Urinary bladder (tissue), 4 donors: ENCODE measurements around the gene CD300LB. TPM values are rescaled to one million over a fixed set of nuclear protein-coding genes. Genes with fewer than 3 reads are reported as not detected.
"Not testable (repeated sequence)": the region's sequence is repeated elsewhere in the genome, so short reads cannot be mapped to it uniquely, and the experiment has no call there.

ENCODE experiments used
- DNase-seq: peaks from one replicate; pipeline ENCODE4 v3.0.0-alpha.2; 2015; ENCODE audit errors: extremely low spot score
- H3K27ac ChIP-seq: one replicate; pipeline ENCODE4 v1.5.1; 2013; ENCODE audit warnings: low read depth, mild to moderate bottlenecking, moderate library complexity
- H3K36me3 ChIP-seq: one replicate; pipeline ENCODE4 v1.6.1; 2013; ENCODE audit warnings: mild to moderate bottlenecking, moderate library complexity; ENCODE audit not compliant: insufficient read depth
- H3K4me1 ChIP-seq: one replicate; pipeline ENCODE4 v1.6.1; 2013; ENCODE audit warnings: mild to moderate bottlenecking, moderate library complexity; ENCODE audit not compliant: insufficient read depth
- H3K4me3 ChIP-seq: one replicate; pipeline ENCODE4 v1.5.1; 2013; ENCODE audit warnings: low read depth, low read length
- WGBS: extraction: QIAGEN DNeasy Blood & Tissue Kit; methylation state at CpG from one replicate; pipeline ENCODE4 v1.1.7; 2013; 5-methylcytosine and 5-hydroxymethylcytosine counted together
- polyA plus RNA-seq: library from polyadenylated mRNA; stranded (reverse); fragments of 200-250 nt; gene quantifications from one replicate; pipeline ENCODE4 v1.2.3, GENCODE V29; 2013
- total RNA-seq: library from RNA; depleted of rRNA; stranded (reverse); fragments of >200 nt; gene quantifications from one replicate; pipeline ENCODE4 v1.2.3, GENCODE V29; 2014
- donor health status: healthy with polysubstance abuse.
- donor health status: healthy.

Gene CD300LB
- total and polyA plus RNA-seq, 2 donors: 0.46 TPM; not detected in 1

GRCh38 chr17:74526681-74527080, 4.6 kb downstream of the CD300LB start:
- DNase-seq: no peak
- 65% methylated on average over 3 of the region's 3 CpGs for WGBS

GRCh38 chr17:74525781-74526288, 5.4 kb downstream of the CD300LB start:
- no peaks in the 10 kb centered on the region for H3K4me1 ChIP-seq
- no peak for DNase-seq
- no peaks in the 10 kb centered on the region for H3K36me3 ChIP-seq
- WGBS: 89% methylated on average over 14 of the region's 14 CpGs
- H3K27ac ChIP-seq: no peak overlapping the region
- no peak overlapping the region for H3K4me3 ChIP-seq

More at GRCh38 chr17:74526681-74527080, 4.6 kb downstream of the CD300LB start:
- no peak overlapping the region for H3K4me3 ChIP-seq
- no peaks in the 10 kb centered on the region for H3K4me1 ChIP-seq
- H3K36me3 ChIP-seq: no peaks in the 10 kb centered on the region
- no peak overlapping the region for H3K27ac ChIP-seq

GRCh38 chr17:74525465-74525725, 5.9 kb downstream of the CD300LB start:
- Histone ChIP-seq H3K4me3 (no peak overlapping the region), H3K27ac (no peak overlapping the region), H3K4me1 (no peaks in the 10 kb centered on the region), H3K36me3 (no peaks in the 10 kb centered on the region)
- 92% methylated on average over 1 of the region's 1 CpG for WGBS
- DNase-seq: no peak

- no peaks in the 10 kb centered on the region for H3K36me3 ChIP-seq
- 79% methylated on average over 11 of the region's 11 CpGs for WGBS
- H3K4me3 ChIP-seq: no peak overlapping the region
- H3K27ac ChIP-seq: no peak overlapping the region
- H3K4me1 ChIP-seq: no peaks in the 10 kb centered on the region
- no peak for DNase-seq
Measured at GRCh38 chr17:74524653-74525464, 6.4 kb downstream of the CD300LB start.

GRCh38 chr17:74523308-74523707, 8.0 kb downstream of the CD300LB start:
- 85% methylated on average over 3 of the region's 3 CpGs for WGBS
- H3K4me3 ChIP-seq: no peak overlapping the region
- H3K4me1 ChIP-seq: no peaks in the 10 kb centered on the region
- H3K27ac ChIP-seq: no peak overlapping the region
- no peak for DNase-seq
- H3K36me3 ChIP-seq: no peaks in the 10 kb centered on the region

GRCh38 chr17:74522381-74523105, 8.7 kb downstream of the CD300LB start:
- H3K27ac ChIP-seq: no peak overlapping the region
- no peak for DNase-seq

GRCh38 chr17:74521701-74522201, 9.5 kb downstream of the CD300LB start:
- Histone ChIP-seq H3K4me3 (no peak overlapping the region), H3K36me3 (no peaks in the 10 kb centered on the region), H3K27ac (no peak overlapping the region), H3K4me1 (no peaks in the 10 kb centered on the region)
- 81% methylated on average over 9 of the region's 9 CpGs for WGBS
- no peak for DNase-seq

More at GRCh38 chr17:74522381-74523105, 8.7 kb downstream of the CD300LB start:
- WGBS: 84% methylated on average over 10 of the region's 10 CpGs
- Histone ChIP-seq H3K4me1 (no peaks in the 10 kb centered on the region), H3K4me3 (no peak overlapping the region), H3K36me3 (no peaks in the 10 kb centered on the region)

GRCh38 chr17:74520790-74521480, 10.3 kb downstream of the CD300LB start:
- Histone ChIP-seq H3K4me3 (no peak overlapping the region), H3K4me1 (no peaks in the 10 kb centered on the region), H3K27ac (no peak overlapping the region), H3K36me3 (no peaks in the 10 kb centered on the region)
- WGBS: 88% methylated on average over 21 of the region's 21 CpGs
- DNase-seq: no peak

- Histone ChIP-seq H3K27ac (no peak overlapping the region), H3K36me3 (no peaks in the 10 kb centered on the region), H3K4me3 (no peak overlapping the region), H3K4me1 (no peaks in the 10 kb centered on the region)
- WGBS: 72% methylated on average over 3 of the region's 3 CpGs
- no peak for DNase-seq
Measured at GRCh38 chr17:74520016-74520434, 11.2 kb downstream of the CD300LB start.

- H3K36me3 ChIP-seq, H3K27ac ChIP-seq, H3K4me3 ChIP-seq, DNase-seq, H3K4me1 ChIP-seq: not testable (repeated sequence)
- 81% methylated on average over 6 of the region's 6 CpGs for WGBS
Measured at GRCh38 chr17:74518413-74518981, 12.8 kb downstream of the CD300LB start.

GRCh38 chr17:74516561-74517328, 14.5 kb downstream of the CD300LB start:
- 85% methylated on average over 3 of the region's 3 CpGs for WGBS
- H3K4me3 ChIP-seq: no peak overlapping the region
- no peak for DNase-seq

GRCh38 chr17:74515941-74516340, 15.3 kb downstream of the CD300LB start:
- WGBS: 81% methylated on average over 4 of the region's 4 CpGs

More at GRCh38 chr17:74516561-74517328, 14.5 kb downstream of the CD300LB start:
- H3K36me3 ChIP-seq: no peaks in the 10 kb centered on the region
- no peaks in the 10 kb centered on the region for H3K4me1 ChIP-seq
- no peak overlapping the region for H3K27ac ChIP-seq

More at GRCh38 chr17:74515941-74516340, 15.3 kb downstream of the CD300LB start:
- DNase-seq: no peak
- no peak overlapping the region for H3K4me3 ChIP-seq
- H3K36me3 ChIP-seq: no peaks in the 10 kb centered on the region
- no peak overlapping the region for H3K27ac ChIP-seq
- H3K4me1 ChIP-seq: no peaks in the 10 kb centered on the region
